ENCODE results near the gene ATP6V0E1. TPM values are rescaled to one million over a fixed set of nuclear protein-coding genes. Genes with fewer than 3 reads are reported as not detected.
"Not testable (repeated sequence)": the region's sequence is repeated elsewhere in the genome, so short reads cannot be mapped to it uniquely, and the experiment has no call there.

Gene ATP6V0E1
- total RNA-seq, 2 donors from 2014 or later, result 171 to 232 TPM

DNA sequence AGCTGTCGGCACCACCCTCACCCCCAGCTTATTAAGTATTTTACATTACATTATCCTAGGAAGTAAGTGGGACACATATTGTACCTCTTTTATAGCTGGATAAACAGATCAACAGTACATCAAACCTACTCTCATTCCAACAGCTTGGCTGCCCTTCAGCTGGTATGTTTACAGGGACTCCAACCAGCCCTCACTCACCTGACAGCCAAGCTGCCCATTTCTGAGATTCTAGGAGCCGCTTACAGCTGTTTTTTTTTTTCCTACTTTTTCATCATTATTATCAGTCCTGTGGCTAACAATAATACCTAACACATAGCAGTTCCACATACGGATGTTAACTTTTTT is 59.2 kb downstream of the ATP6V0E1 start:
- Histone ChIP-seq H3K9me3 (no peaks in the 10 kb centered on the region), H3K36me3 (no peaks in the 10 kb centered on the region), H3K27ac (peak overlapping the region in 1 of 2 donors; percentile 4), H3K4me3 (no peak overlapping the region), H3K27me3 (replicated peaks; ENCODE audit: insufficient read depth) (no peaks in the 10 kb centered on the region), H3K4me1 (replicated peaks) (no peaks in the 10 kb centered on the region)
- WGBS, result 62% methylated on average over 3 of the region's 3 CpGs
- intact Hi-C loops (cut with DNase I), result no loop called here
- TF ChIP-seq CTCF (IDR thresholded peaks at IDR 0.05) (no peak), POLR2AphosphoS5 (IDR thresholded peaks at IDR 0.05) (peak; percentile 69)
- DNase-seq (ENCODE audit: low spot score), result peak; percentile 59

DNA sequence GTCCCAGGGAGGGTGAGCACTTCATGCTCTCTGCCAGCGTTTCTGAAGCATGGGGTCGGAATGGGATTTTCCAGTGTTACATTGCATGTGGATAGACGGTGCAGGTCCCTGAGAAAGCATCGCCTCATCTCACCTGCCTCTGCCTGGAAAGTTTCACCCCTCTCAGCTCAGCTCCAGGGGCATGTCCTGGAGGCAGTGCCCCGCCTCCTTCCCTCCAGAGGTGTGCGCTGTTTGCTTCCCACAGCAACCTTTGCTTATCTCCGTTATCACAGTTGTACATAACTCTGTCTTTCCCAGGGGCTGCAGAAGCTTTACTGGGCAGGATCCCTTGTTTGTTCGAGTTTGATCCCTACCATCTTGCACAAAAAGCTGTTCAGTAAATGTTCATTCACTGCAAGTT is 61.9 kb downstream of the ATP6V0E1 start:
- Histone ChIP-seq H3K27ac (no peak overlapping the region), H3K4me1 (replicated peaks) (no peaks in the 10 kb centered on the region), H3K36me3 (no peaks in the 10 kb centered on the region), H3K27me3 (replicated peaks; ENCODE audit: insufficient read depth) (no peaks in the 10 kb centered on the region), H3K4me3 (no peak overlapping the region), H3K9me3 (no peaks in the 10 kb centered on the region)
- no peak for TF ChIP-seq CTCF (IDR thresholded peaks at IDR 0.05)
- TF ChIP-seq POLR2A (IDR thresholded peaks at IDR 0.05), result no peak
- no peak for TF ChIP-seq POLR2AphosphoS5 (IDR thresholded peaks at IDR 0.05)
- WGBS, result 29% methylated on average over 8 of the region's 8 CpGs
- intact Hi-C loops (cut with DNase I), result no loop called here
- DNase-seq (ENCODE audit: low spot score), result no peak

DNA sequence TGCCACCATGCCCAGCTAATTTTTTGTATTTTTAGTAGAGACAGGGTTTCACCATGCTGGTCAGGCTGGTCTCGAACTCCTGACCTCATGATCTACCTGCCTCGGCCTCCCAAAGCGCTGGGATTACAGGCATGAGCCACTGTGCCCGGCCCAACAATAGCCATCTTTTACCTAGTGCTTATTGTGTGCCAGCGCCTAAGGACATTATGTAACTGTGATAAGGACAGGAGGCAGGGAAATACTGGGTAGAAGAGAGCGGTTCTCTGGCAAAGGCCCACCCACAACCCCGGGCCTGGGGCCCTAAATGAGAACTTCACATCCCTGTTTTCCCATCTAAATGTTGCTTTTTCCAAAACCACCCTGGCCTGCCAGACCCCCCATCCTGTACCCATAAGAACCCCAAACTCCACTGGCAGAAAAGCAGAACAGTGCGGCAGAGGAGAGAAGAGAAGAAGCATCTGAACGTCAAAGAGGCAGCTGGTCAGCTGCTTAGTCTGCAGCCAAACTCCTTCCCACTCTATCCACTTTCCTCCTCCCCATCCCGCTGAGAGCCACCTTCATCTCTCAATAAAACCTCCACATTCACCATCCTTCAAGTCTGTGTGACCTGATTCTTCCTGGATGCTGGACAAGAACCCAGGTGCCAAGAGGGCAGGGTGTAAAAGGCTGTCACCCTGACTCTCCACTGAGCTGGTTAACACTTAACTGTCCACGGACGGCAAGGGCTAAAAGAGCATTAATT is 63.7 kb downstream of the ATP6V0E1 start:
- H3K4me3 ChIP-seq; DNase-seq (ENCODE audit: low spot score); H3K27ac ChIP-seq; H3K9me3 ChIP-seq; H3K36me3 ChIP-seq; H3K27me3 ChIP-seq (replicated peaks; ENCODE audit: insufficient read depth); intact Hi-C loops (cut with DNase I); H3K4me1 ChIP-seq (replicated peaks): not testable (repeated sequence)
- WGBS, result 70% methylated on average over 12 of the region's 12 CpGs

GRCh38 chr5:173047838-173048105 is 64.2 kb downstream of the ATP6V0E1 start:
- no peak for DNase-seq (ENCODE audit: low spot score)
- no peaks in the 10 kb centered on the region for H3K9me3 ChIP-seq
- no peak overlapping the region for H3K4me3 ChIP-seq
- H3K36me3 ChIP-seq, result no peaks in the 10 kb centered on the region
- WGBS, result 46% methylated on average over 6 of the region's 6 CpGs
- no peaks in the 10 kb centered on the region for H3K4me1 ChIP-seq (replicated peaks)
- TF ChIP-seq POLR2A (IDR thresholded peaks at IDR 0.05) (no peak), CTCF (IDR thresholded peaks at IDR 0.05) (no peak), POLR2AphosphoS5 (IDR thresholded peaks at IDR 0.05) (no peak)
- no peak overlapping the region for H3K27ac ChIP-seq
- no peaks in the 10 kb centered on the region for H3K27me3 ChIP-seq (replicated peaks; ENCODE audit: insufficient read depth)
- intact Hi-C loops (cut with DNase I), result no loop called here

DNA sequence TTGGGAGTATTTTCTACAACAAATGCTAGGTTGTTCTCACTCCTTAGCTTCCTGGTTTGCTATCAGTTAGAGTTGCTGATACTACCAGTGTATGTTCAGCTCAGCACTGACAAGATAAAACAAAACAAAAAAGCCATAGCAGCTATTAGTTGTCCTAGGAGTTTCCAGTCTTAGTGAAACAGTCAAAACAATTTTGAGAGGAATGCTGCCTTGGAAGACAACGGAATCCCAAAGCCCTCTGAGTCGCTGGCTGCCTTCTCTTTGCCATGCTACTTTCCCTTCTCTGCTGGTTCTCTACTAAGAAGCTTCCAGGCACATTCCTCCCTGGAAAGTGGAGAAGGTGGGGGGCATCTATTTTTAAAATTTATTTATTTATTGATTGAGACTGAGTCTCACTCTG is 67.2 kb downstream of the ATP6V0E1 start:
- H3K4me3 ChIP-seq, result no peak overlapping the region
- H3K9me3 ChIP-seq, result no peaks in the 10 kb centered on the region
- no peaks in the 10 kb centered on the region for H3K36me3 ChIP-seq
- WGBS, result 44% methylated on average over 2 of the region's 2 CpGs
- DNase-seq (ENCODE audit: low spot score), result no peak
- intact Hi-C loops (cut with DNase I), result no loop called here
- no peaks in the 10 kb centered on the region for H3K27me3 ChIP-seq (replicated peaks; ENCODE audit: insufficient read depth)
- no peak overlapping the region for H3K27ac ChIP-seq
- H3K4me1 ChIP-seq (replicated peaks), result no peaks in the 10 kb centered on the region
- no peak for TF ChIP-seq POLR2A (IDR thresholded peaks at IDR 0.05)
- no peak for TF ChIP-seq CTCF (IDR thresholded peaks at IDR 0.05)
- no peak for TF ChIP-seq POLR2AphosphoS5 (IDR thresholded peaks at IDR 0.05)

Data from prostate gland (tissue), 2 donors.